ENCODE results near the gene TEX2. TPM values are rescaled to one million over a fixed set of nuclear protein-coding genes. Genes with fewer than 3 reads are reported as not detected.

Gene TEX2
- total RNA-seq (2014; rRNA removed; shearing (Covaris generic)) = 10.7 and 13.7 TPM in 2 replicates

- peaks cover 15% of the 10 kb centered on the region for H3K4me1 ChIP-seq (replicated peaks)
- no peaks in the 10 kb centered on the region for H3K9me3 ChIP-seq (replicated peaks)
- H3K36me3 ChIP-seq = no peaks in the 10 kb centered on the region; the same call in 1 of the 2 replicates
- peaks cover 14% of the 10 kb centered on the region; the same call in 1 of the 2 replicates for H3K27me3 ChIP-seq (replicated peaks)
- no peak within 1 kb of the TSS for H3K27ac ChIP-seq
- DNase-seq (ENCODE audit: low read depth in 1 of 2, low spot score in 2 of 2) = peak; percentile 73 to 91
- peak within 1 kb of the TSS; percentile 94 for H3K4me3 ChIP-seq
Observed at GRCh38 chr17:64263000-64263766, at the start of gene TEX2. Gene TEX2, minus strand, starts transcription at chr17:64263260. Its CDS starts 49,043 bp downstream, at chr17:64214217.

- Histone ChIP-seq H3K36me3 (no peaks in the 10 kb centered on the region), H3K9me3 (replicated peaks) (no peaks in the 10 kb centered on the region), H3K27ac (no peak overlapping the region), H3K27me3 (replicated peaks) (peaks cover 10% of the 10 kb centered on the region; the same call in 1 of the 2 replicates), H3K4me1 (replicated peaks) (no peaks in the 10 kb centered on the region), H3K4me3 (no peak overlapping the region)
- no peak for DNase-seq (ENCODE audit: low read depth in 1 of 2, low spot score in 2 of 2)
Observed at GRCh38 chr17:64309710-64310109, 46.6 kb upstream of the TEX2 start.

- no peak for DNase-seq (ENCODE audit: low read depth in 1 of 2, low spot score in 2 of 2)
- Histone ChIP-seq H3K27me3 (replicated peaks) (peaks cover 10% of the 10 kb centered on the region; the same call in 1 of the 2 replicates), H3K36me3 (no peaks in the 10 kb centered on the region), H3K27ac (no peak overlapping the region), H3K4me3 (no peak overlapping the region), H3K9me3 (replicated peaks) (no peaks in the 10 kb centered on the region), H3K4me1 (replicated peaks) (no peaks in the 10 kb centered on the region)
Observed at GRCh38 chr17:64309021-64309420, 46.0 kb upstream of the TEX2 start.

GRCh38 chr17:64306850-64307463 is 43.9 kb upstream of the TEX2 start:
- Histone ChIP-seq H3K4me1 (replicated peaks) (no peaks in the 10 kb centered on the region), H3K36me3 (no peaks in the 10 kb centered on the region), H3K9me3 (replicated peaks) (no peaks in the 10 kb centered on the region), H3K4me3 (no peak overlapping the region), H3K27me3 (replicated peaks) (peaks cover 5% of the 10 kb centered on the region; the same call in 1 of the 2 replicates), H3K27ac (no peak overlapping the region)
- DNase-seq (ENCODE audit: low read depth in 1 of 2, low spot score in 2 of 2) = peak; percentile 56 to 58

GRCh38 chr17:64304551-64304950 is 41.5 kb upstream of the TEX2 start:
- H3K36me3 ChIP-seq = no peaks in the 10 kb centered on the region
- no peak for DNase-seq (ENCODE audit: low read depth in 1 of 2, low spot score in 2 of 2)
- H3K4me1 ChIP-seq (replicated peaks) = no peaks in the 10 kb centered on the region
- peaks cover 5% of the 10 kb centered on the region; the same call in 1 of the 2 replicates for H3K27me3 ChIP-seq (replicated peaks)
- no peaks in the 10 kb centered on the region for H3K9me3 ChIP-seq (replicated peaks)
- H3K4me3 ChIP-seq = no peak overlapping the region
- no peak overlapping the region for H3K27ac ChIP-seq

GRCh38 chr17:64300699-64300965 is 37.6 kb upstream of the TEX2 start:
- H3K27ac ChIP-seq = no peak overlapping the region
- H3K4me1 ChIP-seq (replicated peaks) = peaks cover 6% of the 10 kb centered on the region
- H3K36me3 ChIP-seq = no peaks in the 10 kb centered on the region
- H3K4me3 ChIP-seq = no peak overlapping the region
- H3K9me3 ChIP-seq (replicated peaks) = no peaks in the 10 kb centered on the region
- H3K27me3 ChIP-seq (replicated peaks) = peaks cover 5% of the 10 kb centered on the region; the same call in 1 of the 2 replicates
- DNase-seq (ENCODE audit: low read depth in 1 of 2, low spot score in 2 of 2) = no peak

- peaks cover 3% of the 10 kb centered on the region; the same call in 1 of the 2 replicates for H3K27me3 ChIP-seq (replicated peaks)
- no peak overlapping the region for H3K4me3 ChIP-seq
- no peak overlapping the region for H3K27ac ChIP-seq
- H3K36me3 ChIP-seq = no peaks in the 10 kb centered on the region
- H3K4me1 ChIP-seq (replicated peaks) = peaks cover 6% of the 10 kb centered on the region
- H3K9me3 ChIP-seq (replicated peaks) = no peaks in the 10 kb centered on the region
- DNase-seq (ENCODE audit: low read depth in 1 of 2, low spot score in 2 of 2) = no peak
Observed at GRCh38 chr17:64297467-64298088, 34.5 kb upstream of the TEX2 start.

- peaks cover 6% of the 10 kb centered on the region for H3K4me1 ChIP-seq (replicated peaks)
- peaks cover 6% of the 10 kb centered on the region; the same call in 1 of the 2 replicates for H3K9me3 ChIP-seq (replicated peaks)
- no peak overlapping the region for H3K27ac ChIP-seq
- no peaks in the 10 kb centered on the region; the same call in 1 of the 2 replicates for H3K27me3 ChIP-seq (replicated peaks)
- H3K4me3 ChIP-seq = no peak overlapping the region
- H3K36me3 ChIP-seq = no peaks in the 10 kb centered on the region
- DNase-seq (ENCODE audit: low read depth in 1 of 2, low spot score in 2 of 2) = peak in 1 of 2 experiments; percentile 28
Observed at GRCh38 chr17:64296246-64296645, 33.2 kb upstream of the TEX2 start.

- no peak for DNase-seq (ENCODE audit: low read depth in 1 of 2, low spot score in 2 of 2)
- Histone ChIP-seq H3K27me3 (replicated peaks) (no peaks in the 10 kb centered on the region; the same call in 1 of the 2 replicates), H3K36me3 (no peaks in the 10 kb centered on the region), H3K9me3 (replicated peaks) (peaks cover 12% of the 10 kb centered on the region; the same call in 1 of the 2 replicates), H3K4me3 (no peak overlapping the region), H3K27ac (no peak overlapping the region), H3K4me1 (replicated peaks) (peaks cover 6% of the 10 kb centered on the region)
Observed at GRCh38 chr17:64295146-64295545, 32.1 kb upstream of the TEX2 start.

- Histone ChIP-seq H3K4me1 (replicated peaks) (peaks cover 3% of the 10 kb centered on the region), H3K9me3 (replicated peaks) (peaks cover 12% of the 10 kb centered on the region; the same call in 1 of the 2 replicates), H3K27me3 (replicated peaks) (no peaks in the 10 kb centered on the region; the same call in 1 of the 2 replicates), H3K4me3 (no peak overlapping the region), H3K27ac (no peak overlapping the region), H3K36me3 (no peaks in the 10 kb centered on the region)
- no peak for DNase-seq (ENCODE audit: low read depth in 1 of 2, low spot score in 2 of 2)
Observed at GRCh38 chr17:64291268-64291851, 28.3 kb upstream of the TEX2 start.

GRCh38 chr17:64289741-64290141 is 26.7 kb upstream of the TEX2 start:
- no peak overlapping the region for H3K27ac ChIP-seq
- no peaks in the 10 kb centered on the region; the same call in 1 of the 2 replicates for H3K27me3 ChIP-seq (replicated peaks)

GRCh38 chr17:64282753-64283080 is 19.7 kb upstream of the TEX2 start:
- Histone ChIP-seq H3K27me3 (replicated peaks) (no peaks in the 10 kb centered on the region), H3K36me3 (no peaks in the 10 kb centered on the region), H3K27ac (no peak overlapping the region), H3K4me1 (replicated peaks) (0 out of 2 replicates have a peak, but pooled peaks cover 2% of the 10 kb centered on the region), H3K9me3 (replicated peaks) (no peaks in the 10 kb centered on the region), H3K4me3 (no peak overlapping the region)
- DNase-seq (ENCODE audit: low read depth in 1 of 2, low spot score in 2 of 2) = no peak

More at GRCh38 chr17:64289741-64290141, 26.7 kb upstream of the TEX2 start:
- Histone ChIP-seq H3K9me3 (replicated peaks) (peaks cover 12% of the 10 kb centered on the region; the same call in 1 of the 2 replicates), H3K4me1 (replicated peaks) (no peaks in the 10 kb centered on the region), H3K4me3 (no peak overlapping the region), H3K36me3 (no peaks in the 10 kb centered on the region)
- no peak for DNase-seq (ENCODE audit: low read depth in 1 of 2, low spot score in 2 of 2)

GRCh38 chr17:64281962-64282752 is 19.1 kb upstream of the TEX2 start:
- no peaks in the 10 kb centered on the region for H3K36me3 ChIP-seq
- no peak overlapping the region for H3K4me3 ChIP-seq
- H3K27me3 ChIP-seq (replicated peaks) = no peaks in the 10 kb centered on the region

More at GRCh38 chr17:64281962-64282752, 19.1 kb upstream of the TEX2 start:
- peak; percentile 51 to 59 for DNase-seq (ENCODE audit: low read depth in 1 of 2, low spot score in 2 of 2)
- Histone ChIP-seq H3K4me1 (replicated peaks) (0 out of 2 replicates have a peak, but pooled peaks cover 2% of the 10 kb centered on the region), H3K9me3 (replicated peaks) (no peaks in the 10 kb centered on the region), H3K27ac (no peak overlapping the region)

Measured in SJSA1 (cell line).